NCI-H2081 treated with DMSO at 0.1 percent for 48 hours (cell line): ENCODE data around the gene DNAJC10.

ENCODE experiments used
- DNase-seq: peaks from one replicate; lab custom pipeline; 2025; lab: John Stamatoyannopoulos, UW

Gene DNAJC10

GRCh38 chr2:182798736-182799135, 82.7 kb downstream of the DNAJC10 start:
- no peak for DNase-seq

DNA sequence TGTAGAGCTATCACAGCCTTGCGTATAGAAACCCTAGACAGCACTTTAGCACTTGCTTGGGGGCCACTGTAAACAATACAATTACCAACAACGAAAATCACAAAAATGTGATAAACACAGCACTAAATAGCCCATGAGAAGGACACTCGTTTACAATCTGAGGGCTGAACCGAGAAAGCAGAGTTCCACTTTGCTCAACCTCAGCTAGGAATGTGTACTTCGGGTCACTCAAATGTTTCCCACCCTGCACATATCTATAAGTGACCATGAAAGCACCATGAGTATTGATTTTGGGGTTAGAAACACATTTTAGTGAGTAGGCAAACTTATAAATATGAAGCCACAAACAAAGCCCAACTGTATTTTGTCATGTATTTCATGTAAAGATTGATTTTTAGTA, 88.1 kb downstream of the DNAJC10 start:
- no peak for DNase-seq

GRCh38 chr2:182807319-182807718, 91.3 kb downstream of the DNAJC10 start:
- DNase-seq, result no peak

GRCh38 chr2:182810087-182810486, 94.0 kb downstream of the DNAJC10 start:
- DNase-seq, result no peak

DNA sequence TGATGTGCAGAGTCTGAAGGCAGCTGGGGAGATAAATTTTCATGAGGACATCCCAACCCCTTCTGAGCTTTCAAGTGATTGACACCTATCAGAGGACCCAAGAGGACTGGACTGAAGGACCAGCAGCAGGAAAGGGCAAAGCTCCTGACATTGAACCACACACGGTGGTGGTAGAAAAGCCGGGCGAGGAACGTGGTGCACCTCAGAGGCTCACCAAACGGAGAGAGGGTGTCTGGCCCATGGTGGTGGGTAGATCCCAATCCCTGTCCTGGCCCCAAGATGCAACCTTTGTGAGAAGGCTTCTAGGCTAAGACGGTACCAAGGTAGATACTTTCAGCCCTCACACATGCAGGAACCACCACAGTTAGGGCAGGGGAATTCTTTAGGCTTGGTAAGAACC, 98.3 kb downstream of the DNAJC10 start:
- DNase-seq, result no peak

DNA sequence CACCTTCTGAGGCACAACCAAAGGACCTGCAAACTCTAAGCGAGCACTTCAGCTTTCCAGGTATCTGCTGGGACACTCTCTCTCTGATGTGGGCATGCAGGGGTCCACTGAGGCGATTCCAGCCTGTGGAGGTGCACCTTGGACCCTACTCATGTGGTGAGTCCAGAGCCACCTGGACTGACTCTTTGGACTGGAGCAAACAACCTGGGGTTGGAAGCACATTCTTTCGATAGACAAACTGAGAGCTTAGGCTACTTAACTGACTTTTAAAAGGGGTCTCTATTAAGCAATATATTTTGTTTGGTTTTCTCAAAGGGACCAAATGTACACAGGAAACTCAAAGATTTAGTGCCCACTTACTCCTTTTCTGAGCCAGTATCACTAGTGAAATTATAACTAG, 98.7 kb downstream of the DNAJC10 start:
- no peak for DNase-seq

GRCh38 chr2:182816866-182817265, 100.8 kb downstream of the DNAJC10 start:
- no peak for DNase-seq

- no peak for DNase-seq
Observed at GRCh38 chr2:182817558-182817957, 101.5 kb downstream of the DNAJC10 start.

- DNase-seq, result no peak
Observed at GRCh38 chr2:182818501-182818900, 102.4 kb downstream of the DNAJC10 start.

DNA sequence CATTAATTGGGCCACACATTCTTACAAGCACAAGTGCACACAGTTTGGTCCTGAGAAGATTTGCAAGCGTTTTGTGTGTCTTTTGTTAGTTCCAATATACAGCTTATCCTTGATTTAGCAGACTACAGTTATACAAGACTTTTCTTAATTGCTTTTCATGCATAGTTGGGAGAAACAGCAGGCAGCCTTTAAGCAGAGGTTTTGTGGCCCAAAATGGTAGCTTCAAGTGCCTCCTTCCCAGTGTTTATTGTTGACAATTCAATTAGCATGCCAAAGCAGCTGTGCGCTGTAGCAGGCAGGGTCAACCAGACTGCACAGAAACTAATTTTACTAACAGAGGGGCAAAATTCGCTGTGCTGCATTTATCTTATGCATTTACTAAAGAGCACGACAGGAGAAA, 102.9 kb downstream of the DNAJC10 start:
- no peak for DNase-seq

- DNase-seq, result no peak
Observed at GRCh38 chr2:182819412-182819811, 103.4 kb downstream of the DNAJC10 start.

GRCh38 chr2:182821182-182821581, 105.1 kb downstream of the DNAJC10 start:
- no peak for DNase-seq

DNA sequence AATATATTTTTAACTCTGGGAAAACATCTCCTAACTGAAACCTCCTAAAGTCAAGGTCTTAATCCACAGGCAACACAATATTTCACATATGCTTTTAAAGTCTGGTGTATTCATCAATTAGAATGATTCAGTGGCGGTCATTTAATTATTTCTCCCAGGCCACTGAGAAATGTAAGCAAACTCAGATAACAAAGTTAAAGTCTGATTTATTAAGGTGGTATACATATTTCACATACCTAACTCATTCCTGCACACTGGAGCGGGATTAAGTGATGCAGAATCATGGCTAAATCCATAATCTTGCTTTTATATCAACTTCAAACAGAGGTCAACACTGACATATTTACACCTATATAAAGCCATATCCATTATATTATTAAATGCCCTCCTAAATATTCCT, 106.7 kb downstream of the DNAJC10 start:
- no peak for DNase-seq

DNA sequence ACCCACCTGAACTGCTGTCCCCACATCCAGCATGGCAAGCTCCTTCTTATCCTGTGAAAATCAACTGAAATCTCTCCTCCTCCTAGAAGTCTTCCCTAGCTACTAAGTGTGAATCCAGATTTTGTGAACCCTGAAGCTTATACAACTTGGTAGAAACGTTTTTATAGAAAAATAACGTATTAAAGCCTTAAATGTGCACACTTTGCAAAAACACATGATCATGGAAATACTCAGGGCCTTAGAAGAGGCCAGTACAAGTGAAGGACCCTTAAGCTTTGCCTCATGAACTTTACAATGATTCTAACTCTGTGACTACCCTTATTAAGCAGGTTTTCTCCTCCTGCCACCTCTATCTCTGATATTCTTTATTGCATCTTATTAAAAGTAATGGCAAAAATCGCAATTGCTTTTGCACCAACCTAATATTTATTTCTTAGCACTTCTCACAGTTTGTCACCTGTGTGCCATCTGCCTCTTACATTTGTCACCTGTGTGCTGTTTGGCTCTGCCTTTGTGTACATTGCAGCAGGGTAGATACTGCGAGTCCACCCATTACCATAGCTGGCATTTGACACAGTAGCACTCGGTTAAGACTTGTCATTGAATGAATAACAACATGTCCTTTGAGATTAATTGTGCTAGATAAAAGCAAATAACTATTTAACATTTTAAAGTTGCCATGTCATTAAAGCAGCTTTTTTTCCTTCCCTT, 108.2 kb downstream of the DNAJC10 start:
- DNase-seq, result peak; percentile 33

DNA sequence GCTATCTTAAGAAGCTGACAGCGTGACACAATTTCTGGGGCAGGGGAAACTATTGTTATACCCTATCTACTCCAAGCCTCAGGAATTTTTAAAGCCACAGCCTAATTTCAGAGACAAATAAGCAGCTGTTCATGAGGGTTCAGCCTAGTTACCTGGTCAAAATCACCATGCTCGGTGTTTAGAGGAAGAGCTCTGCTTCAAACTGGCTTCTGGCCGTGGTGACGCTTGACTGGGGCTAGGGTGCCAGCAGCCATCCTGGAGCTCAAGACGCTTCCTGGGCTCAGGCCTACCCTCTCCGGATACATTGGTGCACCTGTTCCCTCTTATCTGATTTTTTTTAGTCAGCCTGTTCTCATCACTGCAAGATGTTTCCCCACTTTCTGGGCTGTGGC, 108.7 kb downstream of the DNAJC10 start:
- DNase-seq, result no peak

GRCh38 chr2:182826064-182826463, 110.0 kb downstream of the DNAJC10 start:
- DNase-seq, result no peak

DNA sequence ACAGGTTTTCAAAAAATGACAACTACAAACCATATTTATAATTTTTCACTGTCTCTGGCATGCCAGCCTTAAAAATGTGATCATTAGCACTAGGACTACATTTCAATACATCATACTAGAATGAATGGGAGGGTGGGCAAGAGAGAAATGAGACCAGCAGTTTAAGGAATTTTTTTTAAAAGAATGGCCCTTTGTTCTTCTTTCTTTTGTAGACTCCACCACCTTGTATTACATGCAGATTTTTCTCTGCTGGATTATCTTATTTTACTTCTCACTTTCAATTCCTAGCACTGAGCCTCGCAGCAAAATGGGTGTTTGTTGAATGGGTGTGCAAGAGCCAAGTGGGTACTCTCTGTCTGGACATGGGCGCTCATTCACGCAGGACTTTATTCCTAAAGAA, 110.4 kb downstream of the DNAJC10 start:
- DNase-seq, result no peak

GRCh38 chr2:182827182-182827879, 111.3 kb downstream of the DNAJC10 start:
- no peak for DNase-seq

GRCh38 chr2:182831101-182831500, 115.0 kb downstream of the DNAJC10 start:
- no peak for DNase-seq

- DNase-seq, result no peak
Observed at GRCh38 chr2:182831921-182832320, 115.9 kb downstream of the DNAJC10 start.

- no peak for DNase-seq
Observed at GRCh38 chr2:182833084-182833854, 117.2 kb downstream of the DNAJC10 start.

- DNase-seq, result no peak
Observed at GRCh38 chr2:182834293-182834692, 118.2 kb downstream of the DNAJC10 start.

GRCh38 chr2:182836451-182836850, 120.4 kb downstream of the DNAJC10 start:
- DNase-seq, result no peak
